ENCODE results near the gene PCDHGB5.

DNA sequence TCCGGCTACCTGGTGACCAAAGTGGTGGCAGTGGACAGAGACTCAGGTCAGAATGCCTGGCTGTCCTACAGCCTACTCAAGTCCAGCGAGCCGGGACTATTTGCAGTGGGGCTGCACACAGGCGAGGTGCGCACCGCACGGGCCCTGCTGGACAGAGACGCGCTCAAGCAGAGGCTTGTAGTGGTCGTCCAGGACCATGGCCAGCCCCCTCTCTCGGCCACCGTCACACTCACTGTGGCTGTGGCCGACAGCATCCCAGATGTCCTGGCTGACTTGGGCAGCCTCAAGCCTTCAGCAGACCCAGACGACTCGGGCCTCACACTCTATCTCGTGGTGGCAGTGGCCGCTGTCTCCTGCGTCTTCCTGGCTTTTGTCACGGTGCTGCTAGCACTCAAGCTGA is 40.8 kb upstream of the PCDHGB5 start:
- TF ChIP-seq POLR2AphosphoS5 (IDR thresholded peaks at IDR 0.05; ENCODE audit: borderline replicate concordance, low read depth, low read length), result no peak
- TF ChIP-seq FOXP2 (optimal IDR thresholded peaks at IDR 0.05; ENCODE audit: control extremely low read depth, extremely low read length, insufficient read depth), result no peak
- no peak for TF ChIP-seq EZH2 (IDR thresholded peaks at IDR 0.05)
